ENCODE results near the gene TMEM221.

TMEM221 gene

DNA sequence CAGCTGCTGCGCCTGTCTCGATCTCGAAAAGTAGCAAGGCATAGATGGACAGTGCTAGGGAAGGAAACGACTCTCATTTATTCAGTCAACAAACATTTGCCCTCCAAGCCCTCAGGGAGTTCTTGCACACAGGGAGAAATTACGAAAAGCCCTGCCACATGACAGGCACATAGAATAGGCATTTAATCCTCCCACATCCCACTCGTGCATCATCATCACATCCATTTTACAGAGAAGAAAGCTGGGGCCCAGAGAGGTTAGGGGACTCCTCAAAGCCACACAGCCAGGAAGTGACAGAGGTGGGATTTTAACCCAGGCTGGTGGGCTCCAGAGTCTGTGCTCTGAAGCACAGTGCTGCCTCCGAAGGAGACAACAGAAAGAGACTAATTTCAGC, 11.6 kb downstream of the TMEM221 start:
- no peak for DNase-seq

DNA sequence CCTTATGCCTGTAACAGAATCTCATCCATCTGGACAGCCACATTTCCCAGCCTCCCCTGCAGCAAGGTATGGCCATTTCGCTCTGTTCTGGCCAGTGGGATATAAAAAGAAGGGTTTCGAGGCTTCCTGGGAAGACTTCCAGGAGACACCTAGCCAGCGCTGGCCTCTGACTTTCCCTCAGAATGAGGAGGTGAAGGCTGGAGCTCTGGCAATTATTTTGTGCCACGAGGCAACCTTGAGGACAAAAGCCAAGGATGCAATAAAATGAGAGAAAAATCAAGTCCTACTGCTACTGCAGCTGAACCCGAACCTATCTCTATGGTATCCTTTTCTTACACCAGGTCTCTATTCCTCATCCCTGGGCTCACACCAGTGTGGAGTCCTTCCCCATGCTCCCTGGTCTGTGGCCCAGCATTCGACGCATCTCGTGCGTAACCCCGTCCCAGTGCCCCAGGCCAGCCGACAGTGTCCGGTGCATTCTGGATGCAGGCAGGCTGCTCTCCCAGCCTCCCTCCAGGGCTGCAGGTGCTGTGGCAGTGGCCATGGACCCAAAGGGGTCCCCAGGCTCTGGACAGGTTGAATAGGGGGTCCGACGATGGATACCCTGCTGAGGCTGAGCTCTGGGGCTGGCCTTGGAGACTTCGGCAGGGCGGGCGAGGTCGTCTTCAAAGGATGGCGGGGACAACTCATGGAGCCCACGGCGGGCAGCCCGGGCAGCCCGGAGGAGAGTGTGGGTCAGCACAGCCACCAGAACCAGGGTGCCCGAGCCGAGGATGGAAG, 12.2 kb downstream of the TMEM221 start:
- no peak for DNase-seq

DNA sequence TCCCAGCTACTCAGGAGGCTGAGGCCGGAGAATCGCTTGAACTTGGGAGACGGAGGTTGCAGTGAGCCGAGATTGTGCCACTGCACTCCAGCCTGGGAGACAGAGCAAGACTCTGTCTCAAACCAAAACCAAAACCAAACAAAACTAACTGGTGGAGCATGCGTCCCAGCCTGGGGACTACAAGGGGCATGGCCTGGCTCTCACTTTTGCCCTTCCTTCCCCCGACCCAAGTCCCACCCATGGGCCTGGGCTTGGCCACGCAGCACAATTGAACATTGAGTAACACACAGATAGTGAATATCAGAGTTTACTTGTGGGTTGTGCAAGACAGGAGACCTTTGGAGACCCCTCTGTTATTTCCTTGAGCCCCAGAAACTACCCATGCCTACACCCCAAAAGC, 13.2 kb downstream of the TMEM221 start:
- no peak for DNase-seq

DNA sequence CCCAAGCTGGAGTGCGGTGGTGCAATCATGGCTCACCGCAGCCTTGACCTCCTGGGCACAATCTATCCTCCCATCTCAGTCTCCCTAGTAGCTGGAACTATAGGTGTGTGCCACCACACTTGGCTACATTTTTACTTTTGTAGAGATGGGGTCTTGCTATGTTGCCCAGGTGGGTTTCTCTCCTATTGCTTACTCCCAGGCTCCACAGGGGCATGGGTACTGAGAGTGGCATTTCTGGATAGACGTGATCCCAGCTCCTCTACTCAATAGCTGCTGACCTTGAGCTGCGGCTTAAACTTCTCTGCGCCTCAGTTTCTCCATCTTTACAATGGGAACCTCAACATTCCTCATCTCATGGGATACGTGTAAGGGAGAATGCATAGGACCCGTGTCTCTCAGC, 17.1 kb downstream of the TMEM221 start:
- no peak for DNase-seq

DNA sequence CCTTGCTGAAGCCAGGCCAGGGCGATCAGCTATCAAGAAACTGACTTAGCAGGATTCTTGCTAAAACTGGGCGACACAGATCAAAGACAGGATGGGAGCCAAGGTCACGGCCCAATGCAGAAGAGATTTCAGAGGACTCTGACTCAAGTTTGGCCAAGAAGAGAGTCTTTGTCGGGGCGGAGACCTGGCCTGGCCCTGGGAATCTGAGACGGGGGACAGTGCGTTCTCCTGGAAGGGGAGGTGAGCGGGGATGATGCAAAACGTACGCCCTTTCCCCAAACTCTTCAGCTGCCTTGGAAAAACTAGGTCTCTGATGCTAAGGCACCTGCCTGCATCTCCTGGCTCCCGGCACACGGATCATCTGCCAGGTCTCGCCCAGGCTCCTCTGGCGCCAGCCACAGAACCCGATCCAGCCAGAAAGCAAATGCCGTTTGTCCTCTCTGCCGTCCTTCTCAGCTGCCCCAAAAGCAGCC, 18.8 kb downstream of the TMEM221 start:
- DNase-seq: no peak

DNA sequence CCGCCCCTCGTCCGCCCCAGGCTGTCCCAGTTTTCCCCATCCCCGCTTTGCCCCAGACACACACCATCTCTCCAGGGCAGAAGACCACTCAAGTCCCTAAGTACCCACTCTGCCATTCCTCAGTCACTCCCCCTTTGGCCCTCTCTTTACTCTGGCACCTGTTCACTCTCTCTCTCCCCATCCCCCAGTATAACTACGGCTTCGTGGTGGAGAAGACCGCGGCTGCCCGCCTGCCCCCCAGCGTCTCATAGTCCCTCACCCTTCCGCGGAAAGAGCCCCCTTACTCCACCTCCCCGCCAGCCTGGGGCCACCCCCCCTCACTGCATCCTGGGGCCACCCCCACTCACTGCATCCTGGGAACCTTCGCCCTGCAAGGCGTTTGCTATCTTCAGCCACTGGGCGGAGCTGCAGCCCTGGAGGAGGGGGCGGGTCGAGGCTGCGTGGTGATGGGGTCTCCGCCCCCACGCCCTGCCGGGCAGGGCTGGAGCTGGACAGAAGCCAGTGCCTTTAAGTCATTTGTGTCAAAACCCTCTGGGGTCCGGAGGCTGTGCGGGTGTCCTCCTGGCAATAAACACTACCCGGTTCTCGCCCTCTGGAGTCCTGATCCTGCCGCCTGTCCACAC, 23.6 kb downstream of the TMEM221 start:
- DNase-seq: no peak

DNA sequence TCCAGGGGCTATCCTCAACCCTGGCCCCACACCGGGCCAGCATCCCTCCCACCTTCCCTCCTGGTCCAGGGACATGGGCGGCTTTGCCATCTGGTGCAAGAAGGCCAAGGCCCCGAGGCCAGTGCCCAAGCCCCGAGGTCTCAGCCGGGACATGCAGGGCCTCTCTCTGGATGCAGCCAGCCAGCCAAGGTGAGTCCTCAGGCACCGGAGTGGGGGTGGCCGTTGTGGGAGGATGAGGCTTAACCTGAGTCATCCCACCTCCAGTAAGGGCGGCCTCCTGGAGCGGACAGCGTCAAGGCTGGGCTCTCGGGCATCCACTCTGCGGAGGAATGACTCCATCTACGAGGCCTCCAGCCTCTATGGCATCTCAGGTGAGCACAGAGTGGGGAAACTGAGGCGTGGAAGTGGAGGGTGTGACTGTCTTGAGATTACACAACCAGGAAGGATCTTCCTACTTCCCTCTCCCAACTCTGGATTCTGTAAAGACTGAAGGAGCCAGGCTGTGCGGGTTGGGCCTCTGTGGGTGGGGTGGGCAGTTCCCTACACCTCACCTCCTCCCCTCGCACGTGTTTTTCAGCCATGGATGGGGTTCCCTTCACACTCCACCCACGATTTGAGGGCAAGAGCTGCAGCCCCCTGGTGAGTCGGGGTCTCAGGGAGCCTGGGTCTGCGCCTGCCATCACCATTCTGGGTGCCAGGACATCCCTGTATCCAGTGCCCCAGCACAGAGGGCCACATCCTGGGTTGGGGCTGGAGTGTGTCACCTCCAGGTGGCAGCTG, 24.8 kb downstream of the TMEM221 start:
- no peak for DNase-seq

DNA sequence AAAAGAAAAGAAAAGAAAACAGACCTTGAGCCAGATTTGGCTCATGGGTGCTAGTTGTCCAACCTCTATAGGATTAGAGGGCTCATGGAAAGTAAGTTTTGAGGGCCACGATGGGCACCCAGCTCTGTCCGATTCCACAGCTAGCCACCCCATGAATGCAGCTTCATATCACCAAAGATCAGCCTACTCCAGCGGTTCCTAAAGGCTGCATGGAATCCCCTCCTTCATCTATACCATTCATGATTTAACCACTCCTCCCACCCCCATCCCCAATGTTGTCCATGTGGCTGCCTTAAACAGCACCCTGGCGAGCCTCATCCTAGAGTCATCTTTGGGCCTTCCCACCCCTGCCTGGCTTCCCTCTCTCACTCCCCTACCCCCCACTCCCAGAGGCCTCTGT, 26.5 kb downstream of the TMEM221 start:
- no peak for DNase-seq

DNA sequence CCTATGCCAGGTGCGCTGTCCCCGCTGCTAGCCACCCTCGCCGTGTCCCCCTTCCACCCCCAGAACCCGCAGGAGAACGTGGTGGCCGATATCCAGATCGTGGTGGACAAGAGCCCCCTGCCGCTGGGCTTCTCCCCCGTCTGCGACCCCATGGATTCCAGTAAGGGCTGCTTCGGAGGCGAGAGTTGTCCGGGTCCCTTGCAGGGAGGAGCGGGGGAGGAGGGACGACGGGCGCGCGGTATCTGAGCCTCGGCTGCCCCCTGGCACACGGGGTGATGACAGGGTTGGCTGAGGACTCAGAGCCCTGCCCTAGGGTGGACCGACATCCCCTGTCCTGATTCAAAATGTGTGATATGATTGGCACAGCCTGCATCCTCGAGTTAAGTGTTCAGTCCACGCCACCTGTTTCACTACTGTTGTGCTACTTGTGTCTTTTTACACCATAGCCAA, 28.0 kb downstream of the TMEM221 start:
- DNase-seq: no peak

DNA sequence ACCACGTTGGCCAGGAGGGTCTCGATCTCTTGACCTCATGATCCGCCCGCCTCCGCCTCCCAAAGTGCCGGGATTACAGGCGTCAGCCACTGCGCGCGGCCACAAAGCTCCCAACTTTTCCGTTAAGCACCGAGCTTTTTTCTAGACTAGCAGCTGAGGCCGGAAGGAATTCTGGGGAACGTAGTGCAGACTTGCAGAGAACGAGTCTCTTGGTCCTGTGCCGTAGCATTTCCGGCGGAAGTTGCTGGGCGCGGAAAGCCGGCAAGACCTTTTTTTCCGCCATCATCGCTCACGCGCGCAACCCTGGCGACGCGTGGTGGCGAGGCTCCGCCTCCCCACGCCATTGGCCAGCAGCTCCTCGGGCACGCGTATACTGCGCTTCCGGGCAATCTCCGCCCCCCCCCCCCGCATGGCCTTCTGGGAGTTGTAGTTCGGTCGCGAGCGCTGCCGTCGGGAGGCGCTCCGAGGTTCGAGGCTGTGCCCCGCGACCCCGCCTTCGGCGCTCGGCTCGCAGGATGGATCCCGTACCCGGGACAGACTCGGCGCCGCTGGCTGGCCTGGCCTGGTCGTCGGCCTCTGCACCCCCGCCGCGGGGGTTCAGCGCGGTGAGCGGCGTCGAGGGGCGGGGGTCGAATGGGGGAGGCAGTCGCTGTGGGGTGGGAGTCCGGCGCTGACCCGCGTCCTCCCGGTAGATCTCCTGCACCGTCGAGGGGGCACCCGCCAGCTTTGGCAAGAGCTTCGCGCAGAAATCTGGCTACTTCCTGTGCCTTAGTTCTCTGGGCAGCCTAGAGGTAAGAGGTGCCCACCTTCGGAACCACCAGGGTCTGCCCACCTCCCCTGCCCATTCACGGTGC, 28.6 kb downstream of the TMEM221 start, which contains the start of gene MVB12A:
MVB12A (plus strand) TSS at position 427 of the 854 bp plus-strand sequence; CDS start at position 516, 89 bp downstream.
- DNase-seq: peak; percentile 83

DNA sequence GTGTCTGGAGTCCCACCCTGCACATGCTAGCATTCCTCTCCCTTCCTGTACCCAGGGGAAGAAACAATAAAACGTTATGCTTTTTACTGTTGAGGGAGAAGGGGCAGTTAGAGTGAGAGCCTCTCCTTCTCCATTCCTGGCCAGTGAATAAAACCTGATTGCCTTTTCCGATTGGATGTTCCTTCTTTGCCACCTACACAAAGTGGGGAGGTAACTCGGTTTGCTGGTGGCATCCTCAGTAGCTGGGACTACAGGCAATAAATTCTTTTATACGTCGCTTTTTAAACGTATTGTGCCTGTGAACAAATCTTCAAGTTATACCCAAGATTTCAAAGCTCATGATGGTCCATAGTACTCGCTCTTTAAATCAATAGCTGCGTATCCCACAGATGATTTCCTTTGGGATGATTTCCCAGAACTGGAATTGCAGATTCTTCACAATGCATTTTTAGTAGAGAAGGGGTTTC, 29.3 kb downstream of the TMEM221 start:
- DNase-seq: no peak

DNA sequence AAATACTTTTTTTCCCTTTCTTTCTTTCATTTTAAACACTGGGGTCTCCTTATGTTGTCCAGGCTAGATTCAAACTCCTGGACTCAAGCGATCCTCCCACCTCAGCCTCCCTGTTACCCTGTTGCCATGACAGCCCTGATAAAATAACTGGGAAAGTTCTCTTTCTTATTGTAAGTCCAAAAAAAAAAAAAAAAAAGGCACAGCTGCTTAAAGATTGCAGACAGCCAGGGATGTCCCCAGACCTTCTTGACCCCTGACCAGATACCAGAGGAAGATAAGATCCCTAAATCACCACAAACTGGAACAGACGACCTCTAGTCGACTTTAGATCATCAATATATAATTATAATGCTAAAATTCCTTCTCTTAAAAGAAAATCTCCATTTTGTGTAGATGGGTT, 29.8 kb downstream of the TMEM221 start:
- no peak for DNase-seq

DNA sequence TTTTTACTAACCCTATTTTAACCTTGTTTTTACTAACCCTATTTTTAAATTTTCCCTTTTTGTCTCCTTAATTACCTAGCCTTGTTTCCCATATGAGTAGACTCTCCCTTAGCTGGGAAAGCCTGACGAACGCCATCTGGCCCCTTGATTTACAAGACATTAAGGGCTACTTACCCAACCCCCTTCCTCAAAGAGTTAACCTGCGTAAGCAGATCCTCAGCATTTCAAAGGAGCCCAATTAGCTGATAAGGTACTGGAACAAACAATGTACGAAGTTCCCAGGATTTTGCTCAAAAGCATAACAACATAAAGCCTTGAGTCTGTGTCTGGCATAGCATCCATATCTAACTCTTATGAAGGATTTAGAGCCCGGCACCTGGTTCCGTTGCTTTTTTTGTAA, 33.3 kb downstream of the TMEM221 start:
- no peak for DNase-seq

DNA sequence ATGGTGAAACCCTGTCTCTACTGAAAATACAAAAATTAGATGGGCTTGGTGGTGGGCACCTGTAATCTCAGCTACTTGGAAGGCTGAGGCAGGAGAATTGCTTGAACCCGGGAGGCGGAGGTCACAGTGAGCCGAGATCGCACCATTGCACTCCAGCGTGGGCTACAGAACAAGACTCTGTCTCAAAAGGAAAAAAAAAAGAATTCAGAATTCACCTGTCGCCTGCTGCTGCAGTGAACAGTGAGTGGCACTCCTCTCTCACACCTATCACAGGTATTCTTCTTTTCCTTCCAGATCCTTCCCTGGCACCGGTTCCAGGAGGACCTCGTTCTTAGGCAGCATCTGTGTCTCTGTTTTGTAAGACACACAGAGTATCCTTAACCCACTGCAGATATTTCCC, 34.4 kb downstream of the TMEM221 start:
- DNase-seq: no peak

DNA sequence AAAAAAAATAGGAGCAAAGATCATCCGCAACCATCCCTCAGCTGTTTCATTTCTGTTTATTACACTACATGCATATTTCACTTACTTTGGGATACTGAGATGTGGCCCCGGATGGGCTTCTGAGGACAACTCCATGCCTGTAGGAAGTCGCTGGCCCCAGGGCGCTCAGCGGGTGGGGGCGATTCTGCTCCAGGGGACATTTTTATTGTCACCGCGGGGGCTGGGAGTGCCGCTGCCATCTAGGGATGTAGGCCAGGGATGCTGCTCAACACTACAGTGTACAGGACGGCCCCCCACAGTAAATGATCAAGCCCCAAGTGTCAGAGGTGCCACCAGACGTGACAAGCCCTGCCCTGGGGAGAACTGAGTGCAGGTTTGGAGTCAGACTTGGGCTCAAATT, 36.7 kb downstream of the TMEM221 start:
- no peak for DNase-seq

DNA sequence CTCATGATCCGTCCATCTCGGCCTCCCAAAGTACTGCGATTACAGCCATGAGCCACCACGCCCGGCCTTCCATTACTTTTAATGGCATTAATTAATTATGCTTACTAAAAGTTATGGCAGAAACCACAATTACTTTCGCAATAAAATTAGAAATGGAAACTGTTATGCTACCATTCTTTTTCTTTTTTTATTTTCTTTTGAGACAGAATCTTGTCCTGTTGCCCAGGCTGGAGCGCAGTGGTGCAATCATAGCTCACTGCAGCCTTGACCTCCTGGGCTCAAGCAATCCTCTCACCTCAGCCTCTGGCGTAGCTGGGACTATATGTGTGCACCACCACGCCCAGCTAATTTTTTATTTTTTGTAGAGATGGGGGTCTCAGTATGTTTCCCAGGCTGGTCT, 38.5 kb downstream of the TMEM221 start:
- no peak for DNase-seq

DNA sequence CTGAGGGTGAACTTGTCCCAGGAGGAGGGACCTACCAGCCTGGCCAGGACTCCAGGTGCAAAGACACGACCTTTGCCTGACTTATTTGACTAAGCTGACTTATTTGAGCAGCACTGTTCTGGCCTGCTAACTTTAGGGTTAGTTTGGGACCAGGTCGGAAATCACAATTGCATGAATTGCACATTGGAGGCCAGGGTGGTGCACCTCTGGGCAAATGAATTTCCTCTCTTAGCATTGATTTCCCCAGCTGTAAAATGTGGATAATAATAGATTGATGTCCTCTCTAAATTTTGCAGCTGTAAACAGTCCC, 41.6 kb downstream of the TMEM221 start:
- no peak for DNase-seq

DNA sequence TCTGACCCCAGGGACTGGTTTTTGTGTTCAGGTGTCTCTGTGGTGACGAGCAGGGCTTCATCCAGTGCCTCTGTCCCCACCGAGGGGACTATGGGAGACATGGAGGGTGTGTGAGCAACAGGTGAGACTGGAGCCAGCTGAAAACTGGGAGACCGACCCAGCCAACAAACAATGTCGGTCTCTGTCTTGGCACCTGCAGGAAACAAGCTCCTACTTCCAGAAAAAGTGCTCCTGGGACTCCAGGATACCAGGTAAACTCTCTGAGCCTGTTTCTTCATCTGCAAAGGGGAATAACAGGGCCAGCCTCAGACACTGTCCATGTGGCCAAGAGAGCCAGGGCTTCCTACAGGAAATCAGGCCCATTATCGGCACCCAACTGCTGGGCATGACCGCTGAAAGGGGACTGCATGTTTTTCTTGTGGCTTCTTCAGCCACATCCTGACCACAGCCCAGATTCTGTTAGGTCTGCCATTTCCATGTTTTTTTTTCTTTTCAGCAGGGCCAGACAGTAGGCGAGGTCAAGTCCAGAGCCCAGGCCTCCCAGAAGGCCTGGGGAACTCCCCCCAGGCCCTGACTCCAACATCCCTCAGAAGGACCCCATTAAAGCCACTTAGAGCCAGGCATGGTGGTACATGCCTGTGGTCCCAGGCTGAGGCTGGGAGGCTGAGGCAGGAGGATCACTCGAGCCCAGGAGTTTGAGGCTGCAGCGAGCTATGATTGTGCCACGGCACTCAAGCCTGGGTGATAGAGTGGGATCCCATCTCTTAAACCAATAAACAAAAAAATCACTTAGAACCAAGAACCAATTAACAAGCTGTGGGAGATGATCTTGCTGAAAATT, 42.2 kb downstream of the TMEM221 start:
- no peak for DNase-seq

DNA sequence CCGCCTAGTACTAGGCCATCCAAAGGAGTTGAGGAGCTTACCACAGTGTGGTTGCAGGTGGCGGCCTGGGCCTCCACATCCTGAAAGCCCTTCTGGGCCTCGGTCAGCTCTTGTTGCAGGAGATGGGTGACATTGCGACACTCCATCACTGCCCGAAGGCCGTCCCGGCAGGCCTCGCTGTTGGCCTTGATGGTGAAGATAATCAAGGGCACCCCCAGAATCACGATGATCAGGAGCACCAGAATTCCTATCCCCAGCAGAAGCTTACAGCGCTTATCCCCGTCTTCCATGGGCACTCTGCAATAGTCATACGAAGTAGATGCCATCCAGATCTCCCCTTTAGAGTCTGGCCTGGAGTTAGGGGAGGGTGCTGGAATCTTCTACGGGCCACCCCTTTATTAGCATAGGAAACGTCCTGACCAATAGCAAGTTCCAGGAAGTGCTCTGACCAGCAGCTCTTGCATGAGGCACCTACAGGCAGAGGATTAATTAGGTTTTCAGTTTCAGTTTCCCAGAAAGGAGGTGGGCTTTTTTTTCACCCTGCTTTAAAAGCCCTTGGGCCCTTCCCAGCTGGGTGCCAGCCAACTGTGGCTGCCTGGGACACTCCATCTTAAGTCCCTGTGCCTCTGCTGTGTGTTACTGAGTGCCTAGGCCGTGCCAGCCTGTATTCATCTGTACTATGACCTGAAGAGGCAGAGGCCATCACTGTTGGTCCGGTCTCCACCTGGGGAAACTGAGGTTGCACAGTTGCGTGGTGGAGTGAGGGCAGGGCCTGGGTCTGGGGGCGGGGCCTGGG, 43.0 kb downstream of the TMEM221 start, which contains the start of gene BST2:
BST2 (minus strand) TSS at position 381 of the 796 bp plus-strand sequence; CDS start at position 326, 55 bp downstream.
- DNase-seq: no peak

DNA sequence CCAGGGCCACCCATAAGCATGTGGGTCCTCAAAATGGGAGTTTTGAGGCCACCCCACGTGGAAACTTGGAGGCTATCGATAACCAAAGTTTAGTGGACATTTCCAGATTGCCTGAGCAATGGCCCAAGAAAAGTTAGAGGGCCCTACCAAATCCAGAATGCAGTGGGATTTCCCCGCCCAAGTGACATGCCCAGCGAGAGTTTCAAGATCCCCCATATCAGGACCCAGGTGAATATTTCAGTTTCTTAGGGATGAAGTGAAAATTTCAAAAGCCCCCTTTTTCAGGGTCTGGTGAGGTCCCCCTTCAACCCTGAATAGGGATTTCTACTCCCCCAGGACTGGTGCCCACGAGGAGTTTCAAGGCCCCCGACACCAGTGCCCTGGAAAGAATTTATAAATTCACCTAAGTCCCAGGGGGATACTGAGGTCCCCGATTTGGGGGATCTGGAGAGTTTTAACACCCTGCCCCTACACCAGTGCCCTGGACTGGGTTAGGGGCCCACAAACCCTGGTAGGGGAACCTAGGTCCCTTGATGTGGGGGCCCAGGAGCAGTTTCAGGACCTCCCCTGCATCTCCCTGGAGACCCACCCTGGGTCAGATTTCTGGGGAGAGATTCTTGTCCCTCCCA, 43.7 kb downstream of the TMEM221 start:
- DNase-seq: no peak

All from NCI-H526 treated with DMSO at 0.1 percent for 48 hours (cell line).